Upper lobe of left lung (tissue), 6 donors: Measurements from ENCODE around the gene ADGRL1. TPM values are rescaled to one million over a fixed set of nuclear protein-coding genes. Genes with fewer than 3 reads are reported as not detected.

Experiments
- ATAC-seq, 2 donors: fragments of 200-7000 bp; cut with Tn5 transposase; one replicate each; pipeline ENCODE4 v1.9.1; 2022; ENCODE audit warnings: mild to moderate bottlenecking in 2 of 2, moderate library complexity in 2 of 2; ENCODE audit not compliant: low FRiP score in 2 of 2
- DNase-seq, 2 donors: peaks; one replicate each; pipeline ENCODE4 v3.0.0-alpha.2; 2019 to 2020
- H3K27ac ChIP-seq, 4 donors: fragments of 200-600 bp; sonication (generic); one replicate each; pipeline ENCODE4 v1.5.1; 2016 to 2019
- H3K27me3 ChIP-seq, 4 donors: fragments of 200-600 bp; sonication (generic); one replicate each; pipeline ENCODE4 v1.5.1; 2017 to 2019
- H3K36me3 ChIP-seq, 4 donors: fragments of 200-600 bp; sonication (generic); one replicate each; pipeline ENCODE4 v1.5.1; 2016 to 2019
- H3K4me1 ChIP-seq, 4 donors: fragments of 200-600 bp; sonication (generic); one replicate each; pipeline ENCODE4 v1.5.1; 2018 to 2019
- H3K4me3 ChIP-seq, 4 donors: fragments of 200-600 bp; sonication (generic); one replicate each; pipeline ENCODE4 v1.5.1; 2017 to 2019; ENCODE audit warnings: mild to moderate bottlenecking in 2 of 4, moderate library complexity in 1 of 4
- H3K9me3 ChIP-seq, 4 donors: fragments of 200-600 bp; sonication (generic); one replicate each; pipeline ENCODE4 v1.5.1; 2018 to 2019
- CTCF ChIP-seq, 6 experiments: fragments of 450-650 bp in 4 of 6; fragments of 200-600 bp in 2 of 6; sonication (generic) in 2 of 6; IDR thresholded peaks; one replicate each; pipeline ENCODE4 v1.5.1; 2016 to 2019; ENCODE audit warnings: antibody characterized with exemption in 6 of 6
- EP300 ChIP-seq, 4 donors: sonication (generic); formaldehyde crosslinking; IDR thresholded peaks; one replicate each; pipeline ENCODE4 v1.5.1; 2017; ENCODE audit warnings: antibody characterized with exemption in 4 of 4, control low read depth in 2 of 4
- POLR2A ChIP-seq, 4 donors: fragments of 450-650 bp; IDR thresholded peaks; one replicate each; pipeline ENCODE4 v1.5.1; 2016 to 2017; ENCODE audit warnings: antibody characterized with exemption in 4 of 4, mild to moderate bottlenecking in 2 of 4
- POLR2AphosphoS5 ChIP-seq, 2 donors: sonication (generic); formaldehyde crosslinking; IDR thresholded peaks; one replicate each; pipeline ENCODE4 v1.5.1; 2017; ENCODE audit warnings: antibody characterized with exemption in 2 of 2
- WGBS, 2 donors: methylation state at CpG; one replicate each; pipeline ENCODE4 v1.1.5; 2017 to 2018; 5-methylcytosine and 5-hydroxymethylcytosine counted together
- total RNA-seq, 6 donors: library from RNA; depleted of rRNA in 4 of 6; stranded (reverse); fragments of >200 nt in 4 of 6; gene quantifications; one replicate each; pipeline versions ENCODE4 v1.1.0 to v1.2.1, GENCODE V29; 2016 to 2021
- donor health status: DM: no; HTN: no; CAD: no; lungs with moderate emphysema.
- donor health status: DM: no; HTN: yes; CAD: no; lungs with severe emphysema.

ADGRL1 gene
- total RNA-seq, 6 donors from 2014 or later, result 23.5 to 33.2 (median 27.4) TPM

- DNase-seq (no peak), ATAC-seq (no peak)
- WGBS, 2 donors, result 8 to 26% methylated on average over 6 of the region's 6 CpGs
- H3K27ac ChIP-seq, result peak overlapping the region; percentile 71 to 98 (median 90)
- TF ChIP-seq CTCF (IDR thresholded peaks at IDR 0.05) (no peak), POLR2AphosphoS5 (IDR thresholded peaks at IDR 0.05) (no peak), EP300 (IDR thresholded peaks at IDR 0.05) (no peak), POLR2A (IDR thresholded peaks at IDR 0.05) (no peak)
- H3K36me3 ChIP-seq, result no peaks in the 10 kb centered on the region
- H3K27me3 ChIP-seq, result no peaks in the 10 kb centered on the region
- H3K4me3 ChIP-seq, result peak overlapping the region; percentile 88 to 97 (median 94)
- H3K4me1 ChIP-seq, result peaks cover 65 to 74% (median 67%) of the 10 kb centered on the region in 4 donors
- no peaks in the 10 kb centered on the region for H3K9me3 ChIP-seq
Measured at GRCh38 chr19:14116525-14116917, 89.4 kb downstream of the ADGRL1 start.

- peaks cover 65 to 74% (median 67%) of the 10 kb centered on the region in 4 donors for H3K4me1 ChIP-seq
- no peaks in the 10 kb centered on the region for H3K27me3 ChIP-seq
- TF ChIP-seq POLR2AphosphoS5 (IDR thresholded peaks at IDR 0.05), result no peak
- no peak for TF ChIP-seq CTCF (IDR thresholded peaks at IDR 0.05)
- no peak for TF ChIP-seq POLR2A (IDR thresholded peaks at IDR 0.05)
- TF ChIP-seq EP300 (IDR thresholded peaks at IDR 0.05), result no peak
- 77 to 85% methylated on average over 5 of the region's 5 CpGs for WGBS, 2 donors
- ATAC-seq (no peak), DNase-seq (no peak)
- H3K36me3 ChIP-seq, result no peaks in the 10 kb centered on the region
- H3K27ac ChIP-seq, result peak overlapping the region; percentile 71 to 98 (median 90)
- H3K4me3 ChIP-seq, result peak overlapping the region in 1 of 4 donors; percentile 88
- no peaks in the 10 kb centered on the region for H3K9me3 ChIP-seq
Measured at GRCh38 chr19:14115756-14116155, 90.2 kb downstream of the ADGRL1 start.

GRCh38 chr19:14114854-14115253 is 91.1 kb downstream of the ADGRL1 start:
- peak; percentile 54 to 62 (median 58) for TF ChIP-seq CTCF (IDR thresholded peaks at IDR 0.05)
- TF ChIP-seq POLR2AphosphoS5 (IDR thresholded peaks at IDR 0.05), result no peak
- peak; percentile 67 to 84 for DNase-seq
- no peaks in the 10 kb centered on the region for H3K27me3 ChIP-seq
- H3K4me1 ChIP-seq, result peaks cover 62 to 70% (median 66%) of the 10 kb centered on the region in 4 donors
- no peak for ATAC-seq
- H3K9me3 ChIP-seq, result no peaks in the 10 kb centered on the region
- H3K4me3 ChIP-seq, result no peak overlapping the region
- WGBS, 2 donors, result 18 to 33% methylated on average over 7 to 9 of the region's 9 CpGs
- H3K27ac ChIP-seq, result peak overlapping the region; percentile 38 to 98 (median 82)
- H3K36me3 ChIP-seq, result no peaks in the 10 kb centered on the region

- Histone ChIP-seq H3K27ac (peak overlapping the region; percentile 38 to 98 (median 82)), H3K4me3 (no peak overlapping the region), H3K9me3 (no peaks in the 10 kb centered on the region), H3K36me3 (no peaks in the 10 kb centered on the region), H3K27me3 (no peaks in the 10 kb centered on the region), H3K4me1 (peaks cover 58 to 66% (median 63%) of the 10 kb centered on the region in 4 donors)
- DNase-seq, result no peak
- 91 to 94% methylated on average over 7 of the region's 7 CpGs for WGBS, 2 donors
- ATAC-seq, result no peak
- no peak for TF ChIP-seq CTCF (IDR thresholded peaks at IDR 0.05)
- no peak for TF ChIP-seq POLR2AphosphoS5 (IDR thresholded peaks at IDR 0.05)
- no peak for TF ChIP-seq EP300 (IDR thresholded peaks at IDR 0.05)
- TF ChIP-seq POLR2A (IDR thresholded peaks at IDR 0.05), result no peak
Measured at GRCh38 chr19:14114439-14114838, 91.5 kb downstream of the ADGRL1 start.

- TF ChIP-seq CTCF (IDR thresholded peaks at IDR 0.05) (peak in 1 of 6 experiments; percentile 19), EP300 (IDR thresholded peaks at IDR 0.05) (no peak), POLR2AphosphoS5 (IDR thresholded peaks at IDR 0.05) (no peak), POLR2A (IDR thresholded peaks at IDR 0.05) (no peak)
- H3K27ac ChIP-seq, result peak overlapping the region; percentile 73 to 98 (median 82)
- H3K36me3 ChIP-seq, result no peaks in the 10 kb centered on the region
- no peaks in the 10 kb centered on the region for H3K9me3 ChIP-seq
- 82 to 87% methylated on average over 12 to 18 of the region's 18 CpGs for WGBS, 2 donors
- no peak for ATAC-seq
- no peaks in the 10 kb centered on the region for H3K27me3 ChIP-seq
- no peak for DNase-seq
- H3K4me3 ChIP-seq, result no peak overlapping the region
- H3K4me1 ChIP-seq, result peaks cover 52 to 61% (median 57%) of the 10 kb centered on the region in 4 donors
Measured at GRCh38 chr19:14113762-14114414, 92.1 kb downstream of the ADGRL1 start.
